ENCODE results near the gene DPYD.

Gene DPYD

GRCh38 chr1:97936976-97937375 is 16.1 kb upstream of the DPYD start:
- DNase-seq (ENCODE audit: low read depth): no peak
- H3K4me3 ChIP-seq (ENCODE audit: low read length): no peak overlapping the region
- no peak for TF ChIP-seq CTCF (conservative IDR thresholded peaks at IDR 0.05; ENCODE audit: low read depth, low read length)

GRCh38 chr1:97934491-97934890 is 13.7 kb upstream of the DPYD start:
- no peak for TF ChIP-seq CTCF (conservative IDR thresholded peaks at IDR 0.05; ENCODE audit: low read depth, low read length)
- no peak overlapping the region for H3K4me3 ChIP-seq (ENCODE audit: low read length)
- no peak for DNase-seq (ENCODE audit: low read depth)

- TF ChIP-seq CTCF (conservative IDR thresholded peaks at IDR 0.05; ENCODE audit: low read depth, low read length): no peak
- H3K4me3 ChIP-seq (ENCODE audit: low read length): no peak overlapping the region
- DNase-seq (ENCODE audit: low read depth): no peak
Observed at GRCh38 chr1:97929874-97930851, 9.3 kb upstream of the DPYD start.

- no peak overlapping the region for H3K4me3 ChIP-seq (ENCODE audit: low read length)
- DNase-seq (ENCODE audit: low read depth): no peak
- no peak for TF ChIP-seq CTCF (conservative IDR thresholded peaks at IDR 0.05; ENCODE audit: low read depth, low read length)
Observed at GRCh38 chr1:97926017-97926708, 5.3 kb upstream of the DPYD start.

- DNase-seq (ENCODE audit: low read depth): no peak
- H3K4me3 ChIP-seq (ENCODE audit: low read length): no peak overlapping the region
- TF ChIP-seq CTCF (conservative IDR thresholded peaks at IDR 0.05; ENCODE audit: low read depth, low read length): no peak
Observed at GRCh38 chr1:97925151-97925550, 4.3 kb upstream of the DPYD start.

GRCh38 chr1:97923811-97924210 is 3.0 kb upstream of the DPYD start:
- DNase-seq (ENCODE audit: low read depth): no peak
- no peak overlapping the region for H3K4me3 ChIP-seq (ENCODE audit: low read length)
- TF ChIP-seq CTCF (conservative IDR thresholded peaks at IDR 0.05; ENCODE audit: low read depth, low read length): no peak

Measured in retinal pigment epithelial cell (primary cell).